CD4-positive, alpha-beta T cell treated with Interleukin-2 at 100 ng/mL for 4 hours (primary cell): ENCODE results near the gene IER5L.

Experiments
- DNase-seq: peaks from one replicate; pipeline ENCODE4 v3.0.0-alpha.2; 2020; ENCODE audit warnings: low spot score

Gene IER5L

GRCh38 chr9:129160712-129161533, 17.1 kb downstream of the IER5L start:
- DNase-seq = no peak

GRCh38 chr9:129156163-129156562, 21.9 kb downstream of the IER5L start:
- DNase-seq = no peak

GRCh38 chr9:129154866-129155477, 23.1 kb downstream of the IER5L start:
- DNase-seq = no peak

GRCh38 chr9:129151469-129151868, 26.6 kb downstream of the IER5L start:
- DNase-seq = no peak

GRCh38 chr9:129150672-129151211, 27.3 kb downstream of the IER5L start:
- no peak for DNase-seq

- no peak for DNase-seq
Measured at GRCh38 chr9:129150122-129150521, 27.9 kb downstream of the IER5L start.

- DNase-seq = no peak
Measured at GRCh38 chr9:129149442-129149841, 28.6 kb downstream of the IER5L start.

GRCh38 chr9:129148463-129149204, 29.4 kb downstream of the IER5L start:
- DNase-seq = no peak

GRCh38 chr9:129146441-129146941, 31.6 kb downstream of the IER5L start:
- DNase-seq = no peak

- no peak for DNase-seq
Measured at GRCh38 chr9:129145841-129146292, 32.2 kb downstream of the IER5L start.

GRCh38 chr9:129145316-129145715, 32.7 kb downstream of the IER5L start:
- DNase-seq = no peak

- peak; percentile 74 for DNase-seq
Measured at GRCh38 chr9:129143031-129143927, 34.8 kb downstream of the IER5L start.

GRCh38 chr9:129142138-129142935, 35.7 kb downstream of the IER5L start:
- DNase-seq = no peak

- peak; percentile 12 for DNase-seq
Measured at GRCh38 chr9:129141066-129142041, 36.7 kb downstream of the IER5L start.

GRCh38 chr9:129140397-129141065, 37.5 kb downstream of the IER5L start:
- peak; percentile 16 for DNase-seq

- peak; percentile 91 for DNase-seq
Measured at GRCh38 chr9:129139993-129140396, 38.1 kb downstream of the IER5L start.

GRCh38 chr9:129139233-129139992, 38.6 kb downstream of the IER5L start:
- DNase-seq = peak; percentile 87
